Keratinocyte (primary cell): Measurements from ENCODE around the gene SIM2. TPM values are rescaled to one million over a fixed set of nuclear protein-coding genes. Genes with fewer than 3 reads are reported as not detected.

ENCODE experiments used
- DNase-seq: peaks from one replicate; pipeline ENCODE4 v3.0.0-alpha.2; 2011; ENCODE audit warnings: low read depth, missing footprints, low spot score
- FAIRE-seq: peaks from 2 replicates; lab custom pipeline; 2011; peaks lifted over from hg19 to GRCh38; lab: Jason Lieb, UNC
- H2AFZ ChIP-seq: 2 replicates; pipeline ENCODE4 v1.6.0; 2012; ENCODE audit warnings: low read length, control low read depth, inconsistent platforms; ENCODE audit not compliant: control insufficient read depth
- H3K27ac ChIP-seq: 2 replicates; pipeline ENCODE4 v1.5.1; 2011; ENCODE audit warnings: low read length; ENCODE audit not compliant: control insufficient read depth, insufficient read depth
- H3K27me3 ChIP-seq: 3 replicates; pipeline ENCODE4 v1.6.0; 2011; ENCODE audit warnings: low read length; ENCODE audit not compliant: control insufficient read depth, insufficient read depth; ENCODE audit errors: extremely low read depth
- H3K36me3 ChIP-seq, 2 experiments: 2 replicates in 1 of 2; 3 replicates in 1 of 2; pipeline ENCODE4 v1.5.1; 2011; ENCODE audit warnings: low read length in 2 of 2, mild to moderate bottlenecking in 1 of 2; ENCODE audit not compliant: control insufficient read depth in 2 of 2, insufficient read depth in 2 of 2; ENCODE audit errors: extremely low read depth in 1 of 2
- H3K4me1 ChIP-seq: 3 replicates; pipeline ENCODE4 v1.5.1; 2011; ENCODE audit warnings: low read length; ENCODE audit not compliant: control insufficient read depth, insufficient read depth; ENCODE audit errors: extremely low read depth
- H3K4me2 ChIP-seq: 3 replicates; pipeline ENCODE4 v1.6.0; 2011; ENCODE audit warnings: low read depth, low read length; ENCODE audit not compliant: control insufficient read depth, insufficient read depth; ENCODE audit errors: extremely low read depth
- H3K4me3 ChIP-seq, 3 experiments: fragments of 200-600 bp in 1 of 3; sonication (generic) in 1 of 3; 2 replicates in 2 of 3; 3 replicates in 1 of 3; pipeline ENCODE4 v1.5.1; 2011 to 2016; ENCODE audit warnings: low read length in 3 of 3, mild to moderate bottlenecking in 3 of 3, control low read depth in 2 of 3, inconsistent platforms in 1 of 3, low read depth in 1 of 3, mixed read lengths in 1 of 3, mixed run types in 1 of 3, moderate library complexity in 1 of 3; ENCODE audit not compliant: control insufficient read depth in 2 of 3, insufficient read depth in 2 of 3; ENCODE audit errors: extremely low read depth in 1 of 3
- H3K79me2 ChIP-seq: 2 replicates; pipeline ENCODE4 v1.6.0; 2012; ENCODE audit warnings: low read length; ENCODE audit not compliant: control insufficient read depth, insufficient read depth
- H3K9ac ChIP-seq: 3 replicates; pipeline ENCODE4 v1.6.0; 2011; ENCODE audit warnings: low read length; ENCODE audit not compliant: control insufficient read depth, insufficient read depth; ENCODE audit errors: extremely low read depth
- H3K9me1 ChIP-seq: 3 replicates; pipeline ENCODE4 v1.6.0; 2011; ENCODE audit warnings: low read length; ENCODE audit not compliant: control insufficient read depth, insufficient read depth; ENCODE audit errors: extremely low read depth
- H3K9me3 ChIP-seq: 2 replicates; pipeline ENCODE4 v1.5.1; 2012; ENCODE audit warnings: low read depth, low read length; ENCODE audit not compliant: control insufficient read depth
- H4K20me1 ChIP-seq: 3 replicates; pipeline ENCODE4 v1.6.0; 2011; ENCODE audit warnings: low read length; ENCODE audit not compliant: control insufficient read depth, insufficient read depth; ENCODE audit errors: extremely low read depth
- EZH2 ChIP-seq: IDR thresholded peaks from one replicate; pipeline ENCODE4 v1.6.1; 2012; ENCODE audit warnings: inconsistent platforms, mild to moderate bottlenecking, low read length, moderate library complexity
- dilution Hi-C: fragments of 300-500 bp; cut with MboI; formaldehyde crosslinking; loops from one replicate; pipeline ENCODE4 v1.7.0; 2020; ENCODE audit warnings: low sequenced_read_pairs; ENCODE audit not compliant: extremely low pct_ligation_motif_present
- polyA plus RNA-seq, 5 experiments: library from polyadenylated mRNA; depleted of rRNA in 3 of 5; stranded (reverse) in 3 of 5; stranded (forward) in 1 of 5; unstranded in 1 of 5; fragments of >200 nt; gene quantifications; 1 replicate in 1 of 5; 2 replicates in 3 of 5; 3 replicates in 1 of 5; pipeline versions ENCODE4 v1.2.1 to v1.2.3, GENCODE V29; 2011 to 2012; ENCODE audit warnings: missing spikeins in 2 of 5, low read depth in 1 of 5, low replicate concordance in 1 of 5
- TF ChIP-seq, protein P1 (sequence below), 3 experiments: IDR thresholded peaks in 1 of 3; conservative IDR thresholded peaks in 1 of 3; optimal IDR thresholded peaks in 1 of 3; 2 replicates in 2 of 3; 3 replicates in 1 of 3; pipeline versions ENCODE3 to v1.5.1; 2011; ENCODE audit warnings: low read length in 3 of 3, mild to moderate bottlenecking in 3 of 3, moderate library complexity in 2 of 3, control low read depth in 1 of 3, inconsistent platforms in 1 of 3; ENCODE audit not compliant: insufficient read depth in 2 of 3; ENCODE audit errors: extremely low read depth in 1 of 3

Gene SIM2
- polyA plus RNA-seq, 1 donor (not counting 4 experiments of a cell fraction or from before 2014, with no cell fraction given) = 0.05 TPM

DNA sequence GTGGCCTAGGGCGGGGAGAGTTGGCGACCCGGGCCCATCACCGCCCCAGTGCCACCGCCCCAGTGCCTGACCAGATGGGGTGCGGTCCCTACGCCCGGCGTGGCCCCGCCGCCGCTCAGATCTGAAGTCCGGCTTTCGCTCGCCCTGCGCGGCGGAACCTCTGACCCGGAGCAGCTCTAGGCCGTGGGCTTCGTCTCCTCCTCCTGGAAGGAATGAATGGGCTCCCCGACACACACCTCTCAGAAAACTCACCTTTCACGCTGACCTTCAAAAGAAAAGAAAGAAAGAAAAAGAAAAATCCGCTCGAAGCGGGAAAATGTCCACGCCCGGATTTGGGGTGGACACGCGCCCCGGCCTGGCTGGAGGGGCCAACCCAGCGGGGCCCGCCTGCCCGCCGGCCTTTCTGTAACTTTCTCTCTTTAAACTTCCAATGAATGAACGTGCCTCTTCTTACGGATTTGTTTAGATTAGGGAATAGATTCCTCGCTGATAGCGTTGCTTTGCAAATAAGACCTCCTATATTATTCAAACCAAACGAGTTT, 5.4 kb upstream of the SIM2 start:
- Histone ChIP-seq H3K4me1 (no peaks in the 10 kb centered on the region), H3K4me3 (no peak overlapping the region)
- FAIRE-seq = no peak

DNA sequence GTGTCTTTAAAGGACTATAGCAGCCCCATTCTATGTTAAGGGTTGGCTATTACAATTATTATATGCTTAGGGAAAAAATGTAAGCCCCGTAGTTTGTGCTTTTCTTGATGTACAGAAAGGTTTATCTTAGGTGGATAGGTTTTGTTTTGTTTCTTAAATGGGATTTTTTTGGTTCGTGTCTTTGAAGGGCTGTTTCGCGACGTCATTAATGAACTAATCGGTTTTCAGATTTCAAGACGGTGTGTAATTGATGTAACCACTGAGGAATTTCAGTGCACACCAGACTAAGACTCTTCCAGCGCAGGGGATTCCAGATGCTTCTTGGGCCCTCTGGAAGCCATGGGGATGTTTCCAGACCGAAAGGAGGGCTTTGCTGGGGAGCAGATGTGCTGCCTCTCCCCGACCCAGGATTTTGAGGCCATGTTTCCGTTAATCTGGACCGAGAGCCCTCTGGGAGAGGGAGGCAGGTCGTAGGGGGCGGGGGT, 4.8 kb upstream of the SIM2 start:
- DNase-seq (no peak), FAIRE-seq (no peak)
- H3K79me2 ChIP-seq = no peaks in the 10 kb centered on the region
- H3K9me1 ChIP-seq = no peaks in the 10 kb centered on the region
- peaks cover 7% of the 10 kb centered on the region for H4K20me1 ChIP-seq
- H3K9me3 ChIP-seq = no peaks in the 10 kb centered on the region
- H3K27me3 ChIP-seq = peaks cover 99% of the 10 kb centered on the region
- no peaks in the 10 kb centered on the region for H3K4me1 ChIP-seq
- H3K4me3 ChIP-seq = no peak overlapping the region
- no peak overlapping the region for H3K9ac ChIP-seq
- dilution Hi-C loops = no loop called here
- H3K4me2 ChIP-seq = no peak overlapping the region
- H3K36me3 ChIP-seq = no peaks in the 10 kb centered on the region
- TF ChIP-seq, protein P1, sequence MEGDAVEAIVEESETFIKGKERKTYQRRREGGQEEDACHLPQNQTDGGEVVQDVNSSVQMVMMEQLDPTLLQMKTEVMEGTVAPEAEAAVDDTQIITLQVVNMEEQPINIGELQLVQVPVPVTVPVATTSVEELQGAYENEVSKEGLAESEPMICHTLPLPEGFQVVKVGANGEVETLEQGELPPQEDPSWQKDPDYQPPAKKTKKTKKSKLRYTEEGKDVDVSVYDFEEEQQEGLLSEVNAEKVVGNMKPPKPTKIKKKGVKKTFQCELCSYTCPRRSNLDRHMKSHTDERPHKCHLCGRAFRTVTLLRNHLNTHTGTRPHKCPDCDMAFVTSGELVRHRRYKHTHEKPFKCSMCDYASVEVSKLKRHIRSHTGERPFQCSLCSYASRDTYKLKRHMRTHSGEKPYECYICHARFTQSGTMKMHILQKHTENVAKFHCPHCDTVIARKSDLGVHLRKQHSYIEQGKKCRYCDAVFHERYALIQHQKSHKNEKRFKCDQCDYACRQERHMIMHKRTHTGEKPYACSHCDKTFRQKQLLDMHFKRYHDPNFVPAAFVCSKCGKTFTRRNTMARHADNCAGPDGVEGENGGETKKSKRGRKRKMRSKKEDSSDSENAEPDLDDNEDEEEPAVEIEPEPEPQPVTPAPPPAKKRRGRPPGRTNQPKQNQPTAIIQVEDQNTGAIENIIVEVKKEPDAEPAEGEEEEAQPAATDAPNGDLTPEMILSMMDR (optimal IDR thresholded peaks at IDR 0.05 in 1 of 3, IDR thresholded peaks at IDR 0.05 in 1 of 3, conservative IDR thresholded peaks at IDR 0.05 in 1 of 3; ENCODE audit: extremely low read depth in 1 of 3, insufficient read depth in 2 of 3, low read length in 3 of 3) = no peak
- TF ChIP-seq EZH2 = no peak
- no peak overlapping the region for H3K27ac ChIP-seq
- no peak overlapping the region for H2AFZ ChIP-seq

More for the DNA sequence above, 5.4 kb upstream of the SIM2 start:
- no peaks in the 10 kb centered on the region for H3K36me3 ChIP-seq
- H3K9me1 ChIP-seq = no peaks in the 10 kb centered on the region
- peaks cover 96% of the 10 kb centered on the region for H3K27me3 ChIP-seq
- H3K4me2 ChIP-seq = no peak overlapping the region
- H3K27ac ChIP-seq = no peak overlapping the region
- dilution Hi-C loops = no loop called here
- DNase-seq = no peak
- no peaks in the 10 kb centered on the region for H3K79me2 ChIP-seq
- H3K9ac ChIP-seq = no peak overlapping the region
- H4K20me1 ChIP-seq = peaks cover 7% of the 10 kb centered on the region
- TF ChIP-seq, protein P1 (optimal IDR thresholded peaks at IDR 0.05 in 1 of 3, IDR thresholded peaks at IDR 0.05 in 1 of 3, conservative IDR thresholded peaks at IDR 0.05 in 1 of 3; ENCODE audit: extremely low read depth in 1 of 3, insufficient read depth in 2 of 3, low read length in 3 of 3) = no peak
- TF ChIP-seq EZH2 = peak; percentile 72
- H2AFZ ChIP-seq = no peak overlapping the region
- H3K9me3 ChIP-seq = no peaks in the 10 kb centered on the region
